Trophoblast cell (in vitro differentiated cells and primary cell): ENCODE measurements around the gene LRMDA.

Source experiments
- DNase-seq, 2 donors: peaks; one replicate each; pipeline ENCODE4 v3.0.0-alpha.2; 2016
- H2AFZ ChIP-seq: 2 replicates; pipeline ENCODE4 v1.6.1; 2013; ENCODE audit warnings: low read length, moderate library complexity, mild to moderate bottlenecking; ENCODE audit not compliant: insufficient read depth, poor library complexity
- H2AK5ac ChIP-seq: 2 replicates; pipeline ENCODE4 v1.6.1; 2013; ENCODE audit warnings: mild to moderate bottlenecking, low read length
- H2BK120ac ChIP-seq: 2 replicates; pipeline ENCODE4 v1.6.1; 2013; ENCODE audit warnings: low read length, mild to moderate bottlenecking, moderate library complexity; ENCODE audit not compliant: insufficient read depth, poor library complexity
- H2BK12ac ChIP-seq: 2 replicates; pipeline ENCODE4 v1.6.1; 2013; ENCODE audit warnings: mild to moderate bottlenecking, low read length, moderate library complexity
- H2BK5ac ChIP-seq: 2 replicates; pipeline ENCODE4 v1.6.1; 2013; ENCODE audit warnings: low read length, low read depth, moderate library complexity, mild to moderate bottlenecking; ENCODE audit not compliant: poor library complexity
- H3K14ac ChIP-seq: 2 replicates; pipeline ENCODE4 v1.6.1; 2013; ENCODE audit warnings: mild to moderate bottlenecking, low read length
- H3K18ac ChIP-seq: 2 replicates; pipeline ENCODE4 v1.6.1; 2013; ENCODE audit warnings: mild to moderate bottlenecking, low read length
- H3K23ac ChIP-seq: 2 replicates; pipeline ENCODE4 v1.6.1; 2013; ENCODE audit warnings: low read length
- H3K27ac ChIP-seq: 2 replicates; pipeline ENCODE4 v1.5.1; 2013; ENCODE audit warnings: low read depth, mild to moderate bottlenecking, inconsistent platforms, low read length, moderate library complexity
- H3K27me3 ChIP-seq: 2 replicates; pipeline ENCODE4 v1.6.1; 2013; ENCODE audit warnings: inconsistent platforms, mild to moderate bottlenecking, low read length, moderate library complexity; ENCODE audit not compliant: insufficient read depth
- H3K36me3 ChIP-seq, 2 experiments: 1 replicate in 1 of 2; 2 replicates in 1 of 2; pipeline ENCODE4 v1.6.1; 2013; ENCODE audit warnings: low read length in 2 of 2, mild to moderate bottlenecking in 2 of 2, moderate library complexity in 1 of 2; ENCODE audit not compliant: insufficient read depth in 2 of 2, control insufficient read depth in 1 of 2
- H3K4ac ChIP-seq: 2 replicates; pipeline ENCODE4 v1.6.1; 2013; ENCODE audit warnings: low read depth, mild to moderate bottlenecking, low read length, moderate library complexity
- H3K4me1 ChIP-seq, 2 experiments: 1 replicate in 1 of 2; 2 replicates in 1 of 2; pipeline ENCODE4 v1.6.1; 2013; ENCODE audit warnings: low read length in 2 of 2, mild to moderate bottlenecking in 2 of 2, moderate library complexity in 1 of 2; ENCODE audit not compliant: insufficient read depth in 2 of 2, control insufficient read depth in 1 of 2
- H3K4me2 ChIP-seq: 2 replicates; pipeline ENCODE4 v1.6.1; 2013; ENCODE audit warnings: inconsistent platforms, mild to moderate bottlenecking, low read length, moderate library complexity
- H3K4me3 ChIP-seq: 2 replicates; pipeline ENCODE4 v1.5.1; 2013; ENCODE audit warnings: mild to moderate bottlenecking, low read depth, low read length, inconsistent platforms
- H3K79me1 ChIP-seq: one replicate; pipeline ENCODE4 v1.6.1; 2013; ENCODE audit warnings: low read length
- H3K79me2 ChIP-seq: 2 replicates; pipeline ENCODE4 v1.6.1; 2013; ENCODE audit warnings: low read length, mild to moderate bottlenecking; ENCODE audit not compliant: control insufficient read depth, insufficient read depth, poor library complexity
- H3K9ac ChIP-seq: 2 replicates; pipeline ENCODE4 v1.6.1; 2013; ENCODE audit warnings: mild to moderate bottlenecking, low read length
- H3K9me3 ChIP-seq: 2 replicates; pipeline ENCODE4 v1.6.1; 2013; ENCODE audit warnings: low read depth, mild to moderate bottlenecking, control low read depth, inconsistent platforms, low read length; ENCODE audit not compliant: insufficient read depth
- H4K12ac ChIP-seq: 2 replicates; pipeline ENCODE4 v1.6.1; 2013; ENCODE audit warnings: low read depth, mild to moderate bottlenecking, low read length, moderate library complexity
- H4K8ac ChIP-seq: 2 replicates; pipeline ENCODE4 v1.6.1; 2013; ENCODE audit warnings: low read depth, mild to moderate bottlenecking, low read length, moderate library complexity
- H4K91ac ChIP-seq: one replicate; pipeline ENCODE4 v1.6.1; 2013; ENCODE audit warnings: low read depth, mild to moderate bottlenecking, low read length, moderate library complexity
- WGBS: extraction: QIAGEN DNeasy Blood & Tissue Kit; methylation state at CpG from one replicate; pipeline ENCODE4 v1.1.7; 2013; ENCODE audit warnings: missing lambda C conversion rate; ENCODE audit not compliant: insufficient read length, insufficient coverage; ENCODE audit errors: extremely low coverage; 5-methylcytosine and 5-hydroxymethylcytosine counted together

Gene LRMDA

DNA sequence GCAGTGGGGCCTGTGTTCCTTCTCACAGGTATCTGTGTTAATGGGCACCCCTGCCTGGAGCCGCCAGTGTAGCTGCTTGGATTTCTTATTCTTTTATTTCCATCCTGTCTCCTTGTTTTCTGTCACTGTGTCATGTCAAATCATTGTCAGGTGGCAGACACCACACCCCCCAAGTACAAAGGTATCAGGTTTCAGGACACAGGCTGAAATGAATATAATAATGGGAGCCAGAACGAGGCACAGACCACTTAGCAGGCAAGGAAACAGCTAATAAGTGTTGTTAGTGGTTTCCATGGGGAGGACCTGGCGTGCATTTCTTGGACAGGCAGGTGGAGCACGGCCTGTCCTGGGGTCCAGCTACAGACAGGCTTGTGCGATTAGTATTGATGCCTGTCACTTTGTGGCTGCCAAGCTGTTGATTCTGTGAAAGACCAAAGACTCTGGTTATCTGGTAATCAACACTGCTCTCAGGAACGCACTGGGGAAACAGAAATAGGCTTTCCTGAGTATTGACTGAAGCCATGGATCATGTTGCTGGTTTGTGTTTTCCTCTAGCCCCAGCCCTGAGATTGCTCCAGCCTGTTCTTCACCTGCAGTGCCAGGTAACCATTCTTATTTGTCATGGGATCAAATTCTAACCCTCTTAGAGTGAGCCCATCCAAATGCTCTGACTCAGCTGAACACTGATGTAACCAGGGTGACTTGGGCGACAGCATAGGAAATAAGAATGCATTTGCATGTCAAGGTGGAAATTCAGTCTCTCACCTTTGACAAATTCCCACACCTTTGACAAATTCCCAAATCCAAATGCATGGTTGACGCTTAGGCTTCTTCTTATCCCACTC, 1002.0 kb downstream of the LRMDA start:
- H3K4ac ChIP-seq, result no peak overlapping the region
- no peak overlapping the region for H3K14ac ChIP-seq
- no peak overlapping the region for H2AFZ ChIP-seq
- H2BK5ac ChIP-seq, result peak overlapping the region; percentile 98
- DNase-seq, result peak in 1 of 2 donors; percentile 29
- peak overlapping the region; percentile 76 for H3K18ac ChIP-seq
- H4K8ac ChIP-seq, result no peak overlapping the region
- no peak overlapping the region for H3K9ac ChIP-seq
- H3K79me1 ChIP-seq, result peaks cover 37% of the 10 kb centered on the region
- H3K9me3 ChIP-seq, result no peaks in the 10 kb centered on the region
- H2AK5ac ChIP-seq, result no peak overlapping the region
- peak overlapping the region; percentile 98 for H2BK120ac ChIP-seq
- whole genome bisulfite sequencing, result no CpG with 5 or more reads among the region's 8 CpGs
- H3K79me2 ChIP-seq, result peaks cover 8% of the 10 kb centered on the region
- H3K4me3 ChIP-seq, result no peak overlapping the region
- H3K36me3 ChIP-seq, result no peaks in the 10 kb centered on the region
- peak overlapping the region; percentile 99 for H3K27ac ChIP-seq
- no peak overlapping the region for H3K23ac ChIP-seq
- H3K4me2 ChIP-seq, result peak overlapping the region; percentile 9
- H4K12ac ChIP-seq, result no peak overlapping the region
- peak overlapping the region; percentile 98 for H4K91ac ChIP-seq
- H3K27me3 ChIP-seq, result no peaks in the 10 kb centered on the region
- H2BK12ac ChIP-seq, result no peak overlapping the region
- peaks cover 23 to 32% of the 10 kb centered on the region in 2 experiments for H3K4me1 ChIP-seq

- Histone ChIP-seq H3K27ac (no peak overlapping the region), H3K4me2 (no peak overlapping the region), H3K79me2 (peaks cover 8% of the 10 kb centered on the region), H2AK5ac (peak overlapping the region; percentile 89), H2BK120ac (peak overlapping the region; percentile 87), H4K12ac (no peak overlapping the region), H3K14ac (peak overlapping the region; percentile 77), H3K9me3 (no peaks in the 10 kb centered on the region), H2AFZ (peak overlapping the region; percentile 18), H3K79me1 (peaks cover 36% of the 10 kb centered on the region), H3K4me3 (no peak overlapping the region), H4K8ac (peak overlapping the region; percentile 45), H3K27me3 (no peaks in the 10 kb centered on the region), H3K36me3 (no peaks in the 10 kb centered on the region), H2BK5ac (peak overlapping the region; percentile 67), H3K4ac (no peak overlapping the region), H3K4me1 (peaks cover 23 to 32% of the 10 kb centered on the region in 2 experiments), H3K18ac (peak overlapping the region; percentile 69), H4K91ac (peak overlapping the region; percentile 89), H3K9ac (no peak overlapping the region), H2BK12ac (peak overlapping the region; percentile 95), H3K23ac (no peak overlapping the region)
- WGBS, result no CpG with 5 or more reads among the region's 1 CpG
- no peak for DNase-seq
Observed at GRCh38 chr10:76435157-76435556, 1003.7 kb downstream of the LRMDA start.

DNA sequence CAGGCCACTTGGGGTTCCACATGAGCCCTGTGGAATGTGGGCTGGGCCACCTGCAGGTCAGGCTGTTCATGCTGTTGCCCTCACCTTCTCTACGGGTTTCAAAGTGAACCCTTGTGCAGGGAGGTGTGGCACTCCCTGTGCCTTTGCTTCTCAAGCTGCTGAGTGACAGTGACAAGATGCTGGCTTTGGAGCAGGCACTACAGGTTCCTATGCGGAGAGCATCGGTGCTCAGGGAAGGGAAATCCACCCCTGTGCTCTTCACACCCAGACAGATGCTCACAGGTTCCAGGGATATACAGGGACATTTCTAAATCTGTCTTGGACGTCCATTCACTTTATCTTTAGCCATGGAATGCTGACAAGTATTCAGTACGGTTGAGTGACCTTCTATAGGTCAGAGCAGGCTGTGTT, 1005.0 kb downstream of the LRMDA start:
- Histone ChIP-seq H2AK5ac (peak overlapping the region; percentile 80), H3K4me1 (peaks cover 20 to 30% of the 10 kb centered on the region in 2 experiments), H3K36me3 (no peaks in the 10 kb centered on the region), H2BK5ac (peak overlapping the region; percentile 18), H4K12ac (no peak overlapping the region), H3K4me2 (no peak overlapping the region), H3K4me3 (no peak overlapping the region), H3K9me3 (no peaks in the 10 kb centered on the region), H3K18ac (peak overlapping the region; percentile 70), H2BK12ac (peak overlapping the region; percentile 85), H3K4ac (peak overlapping the region; percentile 22), H3K79me2 (peaks cover 7% of the 10 kb centered on the region), H3K23ac (no peak overlapping the region), H2BK120ac (peak overlapping the region; percentile 54), H3K27ac (peak overlapping the region; percentile 6), H3K79me1 (peaks cover 34% of the 10 kb centered on the region), H4K8ac (peak overlapping the region; percentile 20), H3K27me3 (no peaks in the 10 kb centered on the region), H2AFZ (no peak overlapping the region), H3K9ac (no peak overlapping the region), H4K91ac (peak overlapping the region; percentile 87), H3K14ac (peak overlapping the region; percentile 59)
- no CpG with 5 or more reads among the region's 5 CpGs for WGBS
- no peak for DNase-seq

DNA sequence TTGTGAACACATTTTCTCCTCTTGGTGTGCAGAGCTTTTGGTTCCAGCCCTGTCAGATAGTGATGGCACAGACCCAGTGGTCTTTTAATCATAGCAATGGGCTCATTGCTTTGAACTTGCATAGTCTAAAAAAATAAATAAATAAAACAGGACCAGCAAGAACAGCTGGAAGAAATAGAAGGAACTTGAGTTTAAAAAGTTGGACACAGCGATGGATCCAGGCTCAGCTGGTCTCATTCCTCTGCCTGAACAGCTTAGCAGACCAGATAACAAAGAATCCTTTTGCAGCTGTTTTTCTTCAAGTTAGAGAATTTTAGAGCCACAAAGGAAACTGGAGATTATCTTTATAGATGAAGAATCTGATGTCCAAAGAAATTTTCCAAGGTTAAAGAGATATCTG, 1005.6 kb downstream of the LRMDA start:
- no peak overlapping the region for H3K4me3 ChIP-seq
- H3K23ac ChIP-seq, result no peak overlapping the region
- H3K9me3 ChIP-seq, result no peaks in the 10 kb centered on the region
- no peak overlapping the region for H2AFZ ChIP-seq
- no peaks in the 10 kb centered on the region for H3K36me3 ChIP-seq
- no peak overlapping the region for H3K14ac ChIP-seq
- peak overlapping the region; percentile 54 for H2BK120ac ChIP-seq
- DNase-seq, result peak in 1 of 2 donors; percentile 14
- peaks cover 7% of the 10 kb centered on the region for H3K79me2 ChIP-seq
- no CpG with 5 or more reads among the region's 1 CpG for WGBS
- H2BK5ac ChIP-seq, result peak overlapping the region; percentile 32
- peak overlapping the region; percentile 6 for H3K27ac ChIP-seq
- H3K79me1 ChIP-seq, result peaks cover 31% of the 10 kb centered on the region
- no peaks in the 10 kb centered on the region for H3K27me3 ChIP-seq
- H4K91ac ChIP-seq, result peak overlapping the region; percentile 56
- H3K4me1 ChIP-seq, result peaks cover 21 to 27% of the 10 kb centered on the region in 2 experiments
- peak overlapping the region; percentile 4 for H3K18ac ChIP-seq
- no peak overlapping the region for H3K9ac ChIP-seq
- no peak overlapping the region for H3K4ac ChIP-seq
- H2AK5ac ChIP-seq, result peak overlapping the region; percentile 16
- H2BK12ac ChIP-seq, result peak overlapping the region; percentile 6
- H3K4me2 ChIP-seq, result no peak overlapping the region
- H4K12ac ChIP-seq, result no peak overlapping the region
- H4K8ac ChIP-seq, result no peak overlapping the region
